Measurements from ENCODE around the gene XYLB.
"Not testable (repeated sequence)": the region's sequence is repeated elsewhere in the genome, so short reads cannot be mapped to it uniquely, and the experiment has no call there.

The XYLB gene

GRCh38 chr3:38346587-38347410 lies at the start of gene XYLB:
XYLB (plus strand) TSS chr3:38346785; CDS start chr3:38346869, 84 bp downstream.
- Mint-ChIP-seq H3K27me3 (peaks cover 2% of the 10 kb centered on the region), H3K36me3 (ENCODE audit: low read depth) (no peaks in the 10 kb centered on the region), H3K9me3 (no peaks in the 10 kb centered on the region), H3K27ac (peak within 1 kb of the TSS; percentile 63), H3K4me3 (peak within 1 kb of the TSS; percentile 76), H3K4me1 (ENCODE audit: low read depth) (peaks cover 6% of the 10 kb centered on the region)
- intact Hi-C loops (cut with micrococcal nuclease), result loop anchor here (1.0 to 5.0 kb wide), 2 partner anchors 134 to 209 kb away; partner anchors contain the start of genes ACAA1 and MYD88

- H3K9me3 Mint-ChIP-seq; intact Hi-C loops (cut with micrococcal nuclease); H3K4me3 Mint-ChIP-seq; H3K36me3 Mint-ChIP-seq (ENCODE audit: low read depth); H3K27ac Mint-ChIP-seq; H3K27me3 Mint-ChIP-seq; H3K4me1 Mint-ChIP-seq (ENCODE audit: low read depth): not testable (repeated sequence)
Observed at GRCh38 chr3:38297053-38297452, 49.5 kb upstream of the XYLB start.

GRCh38 chr3:38297537-38297936 lies 49.0 kb upstream of the XYLB start:
- Mint-ChIP-seq H3K4me1 (ENCODE audit: low read depth) (no peaks in the 10 kb centered on the region), H3K9me3 (no peaks in the 10 kb centered on the region), H3K27ac (no peak overlapping the region), H3K36me3 (ENCODE audit: low read depth) (no peaks in the 10 kb centered on the region), H3K4me3 (no peak overlapping the region), H3K27me3 (peaks cover 4% of the 10 kb centered on the region)
- intact Hi-C loops (cut with micrococcal nuclease), result no loop called here

GRCh38 chr3:38297947-38298711 lies 48.5 kb upstream of the XYLB start:
- H3K9me3 Mint-ChIP-seq, result no peaks in the 10 kb centered on the region
- peaks cover 4% of the 10 kb centered on the region for H3K27me3 Mint-ChIP-seq
- no peaks in the 10 kb centered on the region for H3K4me1 Mint-ChIP-seq (ENCODE audit: low read depth)
- H3K4me3 Mint-ChIP-seq, result no peak overlapping the region
- no peak overlapping the region for H3K27ac Mint-ChIP-seq
- intact Hi-C loops (cut with micrococcal nuclease), result loop anchor here (2.0 kb wide), 1 partner anchor 179 kb away; no protein-coding TSS in a partner anchor
- H3K36me3 Mint-ChIP-seq (ENCODE audit: low read depth), result no peaks in the 10 kb centered on the region

- Mint-ChIP-seq H3K4me1 (ENCODE audit: low read depth) (peaks cover 17% of the 10 kb centered on the region), H3K27ac (no peak overlapping the region), H3K9me3 (no peaks in the 10 kb centered on the region), H3K36me3 (ENCODE audit: low read depth) (no peaks in the 10 kb centered on the region), H3K27me3 (no peaks in the 10 kb centered on the region), H3K4me3 (no peak overlapping the region)
- intact Hi-C loops (cut with micrococcal nuclease), result no loop called here
Observed at GRCh38 chr3:38306941-38307340, 39.6 kb upstream of the XYLB start.

- no peak overlapping the region for H3K4me3 Mint-ChIP-seq
- intact Hi-C loops (cut with micrococcal nuclease), result no loop called here
- peaks cover 23% of the 10 kb centered on the region for H3K4me1 Mint-ChIP-seq (ENCODE audit: low read depth)
- no peak overlapping the region for H3K27ac Mint-ChIP-seq
- H3K36me3 Mint-ChIP-seq (ENCODE audit: low read depth), result no peaks in the 10 kb centered on the region
- H3K27me3 Mint-ChIP-seq, result no peaks in the 10 kb centered on the region
- no peaks in the 10 kb centered on the region for H3K9me3 Mint-ChIP-seq
Observed at GRCh38 chr3:38307599-38307998, 39.0 kb upstream of the XYLB start.

- H3K27ac Mint-ChIP-seq, result no peak overlapping the region
- no peaks in the 10 kb centered on the region for H3K9me3 Mint-ChIP-seq
- H3K27me3 Mint-ChIP-seq, result no peaks in the 10 kb centered on the region
- H3K36me3 Mint-ChIP-seq (ENCODE audit: low read depth), result no peaks in the 10 kb centered on the region
- H3K4me3 Mint-ChIP-seq, result no peak overlapping the region
- intact Hi-C loops (cut with micrococcal nuclease), result no loop called here
- peaks cover 29% of the 10 kb centered on the region for H3K4me1 Mint-ChIP-seq (ENCODE audit: low read depth)
Observed at GRCh38 chr3:38308456-38308855, 38.1 kb upstream of the XYLB start.

- H3K9me3 Mint-ChIP-seq, result no peaks in the 10 kb centered on the region
- no peaks in the 10 kb centered on the region for H3K27me3 Mint-ChIP-seq
- intact Hi-C loops (cut with micrococcal nuclease), result no loop called here
Observed at GRCh38 chr3:38311476-38311875, 35.1 kb upstream of the XYLB start.

GRCh38 chr3:38311941-38312340 lies 34.6 kb upstream of the XYLB start:
- Mint-ChIP-seq H3K27ac (no peak overlapping the region), H3K4me3 (no peak overlapping the region)
- intact Hi-C loops (cut with micrococcal nuclease), result no loop called here

More at GRCh38 chr3:38311476-38311875, 35.1 kb upstream of the XYLB start:
- H3K4me1 Mint-ChIP-seq (ENCODE audit: low read depth), result peaks cover 43% of the 10 kb centered on the region
- H3K27ac Mint-ChIP-seq, result no peak overlapping the region
- H3K36me3 Mint-ChIP-seq (ENCODE audit: low read depth), result no peaks in the 10 kb centered on the region
- no peak overlapping the region for H3K4me3 Mint-ChIP-seq

GRCh38 chr3:38312356-38312755 lies 34.2 kb upstream of the XYLB start:
- Mint-ChIP-seq H3K9me3 (no peaks in the 10 kb centered on the region), H3K4me1 (ENCODE audit: low read depth) (peaks cover 52% of the 10 kb centered on the region), H3K27ac (no peak overlapping the region), H3K36me3 (ENCODE audit: low read depth) (no peaks in the 10 kb centered on the region), H3K27me3 (no peaks in the 10 kb centered on the region), H3K4me3 (no peak overlapping the region)
- intact Hi-C loops (cut with micrococcal nuclease), result no loop called here

More at GRCh38 chr3:38311941-38312340, 34.6 kb upstream of the XYLB start:
- no peaks in the 10 kb centered on the region for H3K27me3 Mint-ChIP-seq
- no peaks in the 10 kb centered on the region for H3K9me3 Mint-ChIP-seq
- no peaks in the 10 kb centered on the region for H3K36me3 Mint-ChIP-seq (ENCODE audit: low read depth)
- H3K4me1 Mint-ChIP-seq (ENCODE audit: low read depth), result peaks cover 48% of the 10 kb centered on the region

GRCh38 chr3:38313263-38313662 lies 33.3 kb upstream of the XYLB start:
- H3K4me1 Mint-ChIP-seq (ENCODE audit: low read depth), result peaks cover 55% of the 10 kb centered on the region
- H3K27ac Mint-ChIP-seq, result no peak overlapping the region
- H3K4me3 Mint-ChIP-seq, result no peak overlapping the region
- no peaks in the 10 kb centered on the region for H3K36me3 Mint-ChIP-seq (ENCODE audit: low read depth)
- intact Hi-C loops (cut with micrococcal nuclease), result no loop called here
- no peaks in the 10 kb centered on the region for H3K27me3 Mint-ChIP-seq
- no peaks in the 10 kb centered on the region for H3K9me3 Mint-ChIP-seq

- no peaks in the 10 kb centered on the region for H3K27me3 Mint-ChIP-seq
- no peaks in the 10 kb centered on the region for H3K36me3 Mint-ChIP-seq (ENCODE audit: low read depth)
- H3K27ac Mint-ChIP-seq, result no peak overlapping the region
- peaks cover 55% of the 10 kb centered on the region for H3K4me1 Mint-ChIP-seq (ENCODE audit: low read depth)
- no peak overlapping the region for H3K4me3 Mint-ChIP-seq
- intact Hi-C loops (cut with micrococcal nuclease), result no loop called here
- no peaks in the 10 kb centered on the region for H3K9me3 Mint-ChIP-seq
Observed at GRCh38 chr3:38313695-38314094, 32.9 kb upstream of the XYLB start.

- no peaks in the 10 kb centered on the region for H3K27me3 Mint-ChIP-seq
- peaks cover 55% of the 10 kb centered on the region for H3K4me1 Mint-ChIP-seq (ENCODE audit: low read depth)
- no peak overlapping the region for H3K27ac Mint-ChIP-seq
- H3K4me3 Mint-ChIP-seq, result no peak overlapping the region
- intact Hi-C loops (cut with micrococcal nuclease), result no loop called here
- no peaks in the 10 kb centered on the region for H3K36me3 Mint-ChIP-seq (ENCODE audit: low read depth)
- H3K9me3 Mint-ChIP-seq, result no peaks in the 10 kb centered on the region
Observed at GRCh38 chr3:38314112-38314763, 32.3 kb upstream of the XYLB start.
